Suprapubic skin (tissue), 4 donors: ENCODE results near the gene NR4A2. TPM values are rescaled to one million over a fixed set of nuclear protein-coding genes. Genes with fewer than 3 reads are reported as not detected.

Source experiments
- DNase-seq, 2 donors: peaks; one replicate each; pipeline ENCODE4 v3.0.0-alpha.2; 2019; ENCODE audit warnings: low spot score in 2 of 2
- H3K27ac ChIP-seq: fragments of 200-600 bp; sonication (generic); one replicate; pipeline ENCODE4 v1.5.1; 2019
- H3K27me3 ChIP-seq: fragments of 200-600 bp; sonication (generic); one replicate; pipeline ENCODE4 v1.5.1; 2019
- H3K36me3 ChIP-seq: fragments of 200-600 bp; sonication (generic); one replicate; pipeline ENCODE4 v1.5.1; 2019
- H3K4me1 ChIP-seq: fragments of 200-600 bp; sonication (generic); one replicate; pipeline ENCODE4 v1.5.1; 2019
- H3K4me3 ChIP-seq: fragments of 200-600 bp; sonication (generic); one replicate; pipeline ENCODE4 v1.5.1; 2019; ENCODE audit warnings: mild to moderate bottlenecking
- H3K9me3 ChIP-seq: fragments of 200-600 bp; sonication (generic); one replicate; pipeline ENCODE4 v1.5.1; 2019
- CTCF ChIP-seq, 2 donors: fragments of 200-600 bp in 1 of 2; fragments of 450-650 bp in 1 of 2; sonication (generic) in 1 of 2; IDR thresholded peaks; one replicate each; pipeline ENCODE4 v1.5.1; 2016 to 2019; ENCODE audit warnings: antibody characterized with exemption in 2 of 2, mild to moderate bottlenecking in 1 of 2, moderate library complexity in 1 of 2
- EP300 ChIP-seq: sonication (generic); formaldehyde crosslinking; IDR thresholded peaks from one replicate; pipeline ENCODE4 v1.6.1; 2017; ENCODE audit warnings: antibody characterized with exemption
- POLR2A ChIP-seq, 2 donors: fragments of 450-650 bp; IDR thresholded peaks; one replicate each; pipeline ENCODE4 v1.6.1; 2017; ENCODE audit warnings: antibody characterized with exemption in 2 of 2, mild to moderate bottlenecking in 2 of 2, moderate library complexity in 2 of 2
- POLR2AphosphoS5 ChIP-seq, 3 donors: sonication (generic); formaldehyde crosslinking; IDR thresholded peaks; one replicate each; pipeline ENCODE4 v1.6.1; 2017; ENCODE audit warnings: antibody characterized with exemption in 3 of 3
- WGBS: methylation state at CpG from one replicate; pipeline ENCODE4 v1.1.5; 2018; 5-methylcytosine and 5-hydroxymethylcytosine counted together
- total RNA-seq, 4 donors: library from RNA; depleted of rRNA; stranded (reverse); fragments of >200 nt; gene quantifications; one replicate each; pipeline ENCODE4 v1.1.0, GENCODE V29; 2016

The NR4A2 gene
- total RNA-seq, 4 donors from 2014 or later: 9.5 to 21.7 (median 19.8) TPM

- no peak for DNase-seq
- H3K27ac ChIP-seq: no peak overlapping the region
- 88% methylated on average over 2 of the region's 2 CpGs for WGBS
- peaks cover 33% of the 10 kb centered on the region for H3K4me1 ChIP-seq
- H3K9me3 ChIP-seq: no peaks in the 10 kb centered on the region
- H3K36me3 ChIP-seq: peaks cover 16% of the 10 kb centered on the region
- peaks cover 28% of the 10 kb centered on the region for H3K27me3 ChIP-seq
- TF ChIP-seq POLR2A (IDR thresholded peaks at IDR 0.05): no peak
- no peak for TF ChIP-seq POLR2AphosphoS5 (IDR thresholded peaks at IDR 0.05)
- no peak for TF ChIP-seq CTCF (IDR thresholded peaks at IDR 0.05)
- TF ChIP-seq EP300: no peak
- no peak overlapping the region for H3K4me3 ChIP-seq
Observed at GRCh38 chr2:156323754-156324153, 8.8 kb downstream of the NR4A2 start.

DNA sequence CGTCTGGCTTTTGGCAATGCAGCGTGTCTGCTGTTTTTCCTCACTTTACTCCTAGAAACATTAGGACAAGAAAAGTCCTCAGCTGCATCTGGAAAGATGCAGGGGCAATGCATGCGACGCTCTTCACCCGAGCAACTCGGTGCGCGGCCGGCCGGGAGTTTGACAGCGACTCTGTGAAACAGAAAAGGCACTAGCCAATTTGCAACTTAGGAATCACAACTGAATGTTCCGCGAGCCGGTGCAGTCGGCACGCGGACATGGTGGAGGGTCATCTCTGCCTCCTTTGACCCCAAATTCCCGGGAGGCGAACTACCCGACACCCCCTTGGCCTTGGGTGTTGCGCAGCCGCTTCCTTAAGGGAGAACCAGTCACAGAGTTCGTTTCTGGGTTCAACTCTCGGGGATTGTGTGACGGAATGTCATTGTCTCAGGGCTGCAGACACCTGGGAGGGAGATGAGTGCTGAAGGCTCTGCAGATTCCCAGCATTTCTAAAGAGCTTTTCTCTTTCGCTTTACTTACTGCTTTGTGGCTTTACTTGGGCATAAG, 9.8 kb downstream of the NR4A2 start:
- H3K27me3 ChIP-seq: peaks cover 28% of the 10 kb centered on the region
- H3K36me3 ChIP-seq: peaks cover 11% of the 10 kb centered on the region
- H3K9me3 ChIP-seq: no peaks in the 10 kb centered on the region
- no peak overlapping the region for H3K27ac ChIP-seq
- WGBS: 32% methylated on average over 25 of the region's 26 CpGs
- no peak for TF ChIP-seq POLR2AphosphoS5 (IDR thresholded peaks at IDR 0.05)
- no peak for DNase-seq
- H3K4me1 ChIP-seq: peaks cover 33% of the 10 kb centered on the region
- peak overlapping the region; percentile 49 for H3K4me3 ChIP-seq

DNA sequence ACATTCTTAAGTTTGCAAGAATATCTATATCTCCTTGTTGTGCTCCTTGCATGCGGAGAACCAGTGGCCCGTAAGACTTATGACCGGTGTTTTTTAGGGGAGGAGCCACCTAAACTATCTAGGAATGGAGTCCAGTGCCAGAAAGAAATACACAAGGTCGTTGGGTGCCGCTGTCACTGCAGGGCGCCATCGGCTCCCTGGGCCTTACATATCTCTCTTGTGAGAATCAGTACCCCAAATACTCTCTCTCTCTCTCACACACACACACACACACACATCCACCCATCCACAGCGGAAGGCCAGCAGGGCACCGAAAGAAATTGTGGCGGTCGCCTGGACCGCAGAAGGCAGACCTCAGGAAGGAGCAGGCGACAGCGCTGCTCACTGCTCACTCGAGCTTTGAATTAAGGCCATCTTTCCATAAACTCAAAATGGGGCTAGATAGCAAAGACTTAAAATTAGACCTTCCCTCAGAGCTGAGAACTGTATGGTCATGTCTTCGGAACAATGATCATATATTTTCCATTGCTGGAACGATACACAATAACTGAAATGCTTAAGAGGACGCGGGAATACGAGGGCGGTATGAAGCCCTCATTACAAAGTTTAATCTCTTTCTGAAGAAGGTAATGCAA, 10.4 kb downstream of the NR4A2 start:
- H3K4me1 ChIP-seq: peaks cover 33% of the 10 kb centered on the region
- TF ChIP-seq CTCF (IDR thresholded peaks at IDR 0.05) (no peak), EP300 (no peak), POLR2A (IDR thresholded peaks at IDR 0.05) (no peak), POLR2AphosphoS5 (IDR thresholded peaks at IDR 0.05) (no peak)
- peaks cover 7% of the 10 kb centered on the region for H3K36me3 ChIP-seq
- peak overlapping the region; percentile 49 for H3K4me3 ChIP-seq
- no peak for DNase-seq
- peaks cover 28% of the 10 kb centered on the region for H3K27me3 ChIP-seq
- no peak overlapping the region for H3K27ac ChIP-seq
- WGBS: 20% methylated on average over 21 of the region's 21 CpGs
- H3K9me3 ChIP-seq: no peaks in the 10 kb centered on the region

DNA sequence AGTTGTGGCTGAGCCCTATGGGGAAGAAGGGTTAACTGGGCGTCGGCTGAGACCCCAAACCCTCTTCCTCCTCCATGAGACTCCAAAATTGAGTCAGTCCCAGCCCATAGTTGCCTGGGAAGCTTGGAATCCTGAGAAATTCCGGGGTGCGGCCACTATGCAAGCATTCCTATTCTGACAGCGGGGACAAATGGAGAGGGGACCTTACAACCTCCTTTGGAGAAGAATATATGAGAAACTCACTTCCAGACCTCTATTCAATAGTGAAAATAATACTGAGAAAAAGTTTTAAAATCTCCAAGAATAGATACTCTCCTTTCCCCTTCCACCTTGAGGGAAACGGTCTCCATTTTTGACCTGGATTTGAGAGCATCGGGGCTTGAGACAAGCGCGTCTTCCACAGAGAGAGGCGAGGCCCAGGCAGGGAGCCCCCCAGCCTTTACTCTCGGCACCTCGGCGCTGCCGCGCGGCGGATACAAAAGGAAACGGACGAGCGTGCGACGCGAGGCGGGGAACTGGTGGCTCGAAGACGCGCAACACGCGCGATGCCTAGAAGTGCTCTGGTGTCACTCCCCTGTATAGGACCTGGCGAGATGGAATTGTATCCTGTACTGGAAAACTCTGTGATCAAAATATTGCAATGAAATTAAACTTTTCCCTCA, 11.1 kb downstream of the NR4A2 start:
- DNase-seq: no peak
- WGBS: 6% methylated on average over 31 of the region's 31 CpGs
- H3K4me1 ChIP-seq: peaks cover 33% of the 10 kb centered on the region
- peaks cover 6% of the 10 kb centered on the region for H3K36me3 ChIP-seq
- peaks cover 28% of the 10 kb centered on the region for H3K27me3 ChIP-seq
- H3K27ac ChIP-seq: no peak overlapping the region
- peak overlapping the region; percentile 49 for H3K4me3 ChIP-seq
- TF ChIP-seq POLR2A (IDR thresholded peaks at IDR 0.05) (no peak), EP300 (no peak), CTCF (IDR thresholded peaks at IDR 0.05) (no peak), POLR2AphosphoS5 (IDR thresholded peaks at IDR 0.05) (no peak)
- no peaks in the 10 kb centered on the region for H3K9me3 ChIP-seq

DNA sequence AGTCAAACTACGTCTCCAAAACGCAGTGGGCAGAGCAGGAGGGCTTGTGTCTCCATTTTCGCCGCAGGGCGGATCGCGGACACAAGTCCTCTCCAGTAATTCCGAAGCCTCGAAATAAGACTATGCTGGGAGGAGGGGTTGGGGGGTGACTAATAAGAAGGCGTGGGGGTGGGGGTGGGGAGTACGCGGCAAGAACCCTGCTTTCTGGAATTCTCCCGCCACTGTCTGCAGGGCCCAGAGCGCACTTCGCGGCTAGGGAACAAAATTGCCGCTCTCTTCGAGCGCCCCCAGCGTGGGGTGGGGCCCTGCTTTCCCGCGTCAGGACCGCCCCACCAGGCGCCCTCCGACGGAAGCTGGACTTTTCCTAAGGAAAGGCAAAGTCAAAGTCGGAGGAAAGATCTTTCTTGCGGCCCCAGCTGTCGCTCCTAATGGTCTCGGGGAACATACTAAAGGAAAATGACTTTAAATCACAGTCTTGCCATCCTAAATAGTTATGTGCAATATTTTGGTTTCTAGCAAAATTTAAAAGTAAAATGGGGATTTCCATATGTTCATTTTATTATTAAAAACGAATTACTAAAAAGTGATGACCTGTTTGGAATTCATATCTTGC, 11.9 kb downstream of the NR4A2 start:
- under 1% methylated on average over 20 of the region's 31 CpGs for WGBS
- Histone ChIP-seq H3K27ac (peak overlapping the region; percentile 61), H3K27me3 (peaks cover 28% of the 10 kb centered on the region), H3K36me3 (peaks cover under 1% of the 10 kb centered on the region), H3K4me3 (peak overlapping the region; percentile 49), H3K9me3 (no peaks in the 10 kb centered on the region), H3K4me1 (peaks cover 33% of the 10 kb centered on the region)
- TF ChIP-seq EP300 (no peak), POLR2AphosphoS5 (IDR thresholded peaks at IDR 0.05) (no peak), POLR2A (IDR thresholded peaks at IDR 0.05) (no peak), CTCF (IDR thresholded peaks at IDR 0.05) (no peak)
- no peak for DNase-seq
